ENCODE results near the gene ALS2CL.

DNA sequence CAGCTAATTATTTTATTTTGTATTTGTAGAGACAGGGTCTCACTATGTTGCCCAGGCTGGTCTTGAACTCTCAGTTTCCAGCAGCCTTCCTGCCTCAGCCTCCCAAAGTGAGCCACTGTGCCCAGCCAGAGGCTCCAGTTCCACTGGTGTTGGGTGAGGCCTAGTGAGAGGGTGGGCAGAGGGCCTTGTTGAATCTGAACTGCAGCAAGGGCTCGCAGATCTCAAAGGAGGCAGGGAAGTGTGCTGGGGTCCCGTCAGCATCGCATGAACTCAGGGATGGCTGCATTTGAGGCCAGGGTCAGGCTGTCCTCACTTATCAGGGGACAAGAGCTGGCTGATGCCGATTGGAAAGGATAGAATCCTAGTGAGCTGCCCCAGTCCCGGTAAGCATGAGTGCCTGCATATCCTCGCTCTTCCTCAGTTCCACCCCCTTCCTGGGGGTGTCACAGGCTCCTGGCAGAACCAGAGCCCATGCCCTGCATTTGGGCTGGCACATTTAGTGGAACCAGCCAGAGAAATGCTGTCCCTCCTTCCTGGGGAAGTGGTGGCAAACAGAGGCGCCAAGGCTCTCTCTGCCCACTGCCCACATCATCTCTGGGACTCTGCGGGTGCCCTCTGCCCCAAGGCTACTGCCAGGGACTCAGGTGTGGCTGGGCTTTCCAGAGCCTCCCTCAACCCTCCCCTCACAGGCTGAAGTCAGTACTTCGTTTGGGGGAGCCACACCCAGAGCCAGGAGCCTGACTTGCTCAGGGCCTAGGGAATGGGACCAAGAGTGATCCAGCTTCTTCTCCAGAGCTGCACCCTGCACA is 24.1 kb downstream of the ALS2CL start:
- no peak for TF ChIP-seq EZH2 (IDR thresholded peaks at IDR 0.05; ENCODE audit: low read depth)
- TF ChIP-seq, protein P1, sequence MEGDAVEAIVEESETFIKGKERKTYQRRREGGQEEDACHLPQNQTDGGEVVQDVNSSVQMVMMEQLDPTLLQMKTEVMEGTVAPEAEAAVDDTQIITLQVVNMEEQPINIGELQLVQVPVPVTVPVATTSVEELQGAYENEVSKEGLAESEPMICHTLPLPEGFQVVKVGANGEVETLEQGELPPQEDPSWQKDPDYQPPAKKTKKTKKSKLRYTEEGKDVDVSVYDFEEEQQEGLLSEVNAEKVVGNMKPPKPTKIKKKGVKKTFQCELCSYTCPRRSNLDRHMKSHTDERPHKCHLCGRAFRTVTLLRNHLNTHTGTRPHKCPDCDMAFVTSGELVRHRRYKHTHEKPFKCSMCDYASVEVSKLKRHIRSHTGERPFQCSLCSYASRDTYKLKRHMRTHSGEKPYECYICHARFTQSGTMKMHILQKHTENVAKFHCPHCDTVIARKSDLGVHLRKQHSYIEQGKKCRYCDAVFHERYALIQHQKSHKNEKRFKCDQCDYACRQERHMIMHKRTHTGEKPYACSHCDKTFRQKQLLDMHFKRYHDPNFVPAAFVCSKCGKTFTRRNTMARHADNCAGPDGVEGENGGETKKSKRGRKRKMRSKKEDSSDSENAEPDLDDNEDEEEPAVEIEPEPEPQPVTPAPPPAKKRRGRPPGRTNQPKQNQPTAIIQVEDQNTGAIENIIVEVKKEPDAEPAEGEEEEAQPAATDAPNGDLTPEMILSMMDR (conservative IDR thresholded peaks at IDR 0.05), result no peak

Measured in PC-9 (cell line).